ENCODE results near the gene BCAR3. TPM values are rescaled to one million over a fixed set of nuclear protein-coding genes. Genes with fewer than 3 reads are reported as not detected.

Gene BCAR3
- total RNA-seq, 1 donor, result 32.0 TPM

DNA sequence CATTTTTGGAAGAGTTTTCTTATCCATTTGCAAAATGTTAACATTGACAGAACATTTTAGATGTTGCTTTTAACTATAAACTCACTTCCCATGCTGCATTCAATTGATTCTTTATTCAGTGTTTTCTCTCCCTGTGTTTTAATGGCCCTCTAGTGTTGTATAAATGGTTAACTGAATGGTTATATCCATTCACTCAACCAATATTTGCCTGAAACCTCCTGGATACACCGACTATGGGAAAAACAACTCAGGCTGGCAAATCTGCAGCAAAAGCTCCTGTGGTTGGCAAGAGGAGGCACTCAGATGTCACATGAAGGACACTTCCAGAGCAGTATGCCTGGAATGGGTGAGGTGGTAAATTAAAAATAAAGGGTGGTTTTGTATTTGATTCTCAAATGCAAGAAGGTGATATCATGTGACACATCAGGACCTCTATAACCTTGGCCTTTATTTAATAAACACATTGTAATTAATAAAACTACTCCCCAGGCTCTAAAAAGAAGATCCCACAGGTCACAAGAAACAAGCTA, 107.6 kb downstream of the BCAR3 start:
- TF ChIP-seq, protein P1, sequence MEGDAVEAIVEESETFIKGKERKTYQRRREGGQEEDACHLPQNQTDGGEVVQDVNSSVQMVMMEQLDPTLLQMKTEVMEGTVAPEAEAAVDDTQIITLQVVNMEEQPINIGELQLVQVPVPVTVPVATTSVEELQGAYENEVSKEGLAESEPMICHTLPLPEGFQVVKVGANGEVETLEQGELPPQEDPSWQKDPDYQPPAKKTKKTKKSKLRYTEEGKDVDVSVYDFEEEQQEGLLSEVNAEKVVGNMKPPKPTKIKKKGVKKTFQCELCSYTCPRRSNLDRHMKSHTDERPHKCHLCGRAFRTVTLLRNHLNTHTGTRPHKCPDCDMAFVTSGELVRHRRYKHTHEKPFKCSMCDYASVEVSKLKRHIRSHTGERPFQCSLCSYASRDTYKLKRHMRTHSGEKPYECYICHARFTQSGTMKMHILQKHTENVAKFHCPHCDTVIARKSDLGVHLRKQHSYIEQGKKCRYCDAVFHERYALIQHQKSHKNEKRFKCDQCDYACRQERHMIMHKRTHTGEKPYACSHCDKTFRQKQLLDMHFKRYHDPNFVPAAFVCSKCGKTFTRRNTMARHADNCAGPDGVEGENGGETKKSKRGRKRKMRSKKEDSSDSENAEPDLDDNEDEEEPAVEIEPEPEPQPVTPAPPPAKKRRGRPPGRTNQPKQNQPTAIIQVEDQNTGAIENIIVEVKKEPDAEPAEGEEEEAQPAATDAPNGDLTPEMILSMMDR (IDR thresholded peaks at IDR 0.05; ENCODE audit: insufficient read depth, low read depth, low read length), result no peak
- no peak overlapping the region for H3K4me3 ChIP-seq (ENCODE audit: low read depth, low read length)
- no peak for DNase-seq (ENCODE audit: low read depth)

- H3K4me3 ChIP-seq (ENCODE audit: low read depth, low read length), result no peak overlapping the region
- DNase-seq (ENCODE audit: low read depth), result no peak
- TF ChIP-seq, protein P1 (IDR thresholded peaks at IDR 0.05; ENCODE audit: insufficient read depth, low read depth, low read length), result no peak
Observed at GRCh38 chr1:93571623-93572310, 109.9 kb downstream of the BCAR3 start.

- TF ChIP-seq, protein P1 (IDR thresholded peaks at IDR 0.05; ENCODE audit: insufficient read depth, low read depth, low read length), result no peak
- DNase-seq (ENCODE audit: low read depth), result no peak
- H3K4me3 ChIP-seq (ENCODE audit: low read depth, low read length), result no peak overlapping the region
Observed at GRCh38 chr1:93569489-93569888, 112.1 kb downstream of the BCAR3 start.

DNA sequence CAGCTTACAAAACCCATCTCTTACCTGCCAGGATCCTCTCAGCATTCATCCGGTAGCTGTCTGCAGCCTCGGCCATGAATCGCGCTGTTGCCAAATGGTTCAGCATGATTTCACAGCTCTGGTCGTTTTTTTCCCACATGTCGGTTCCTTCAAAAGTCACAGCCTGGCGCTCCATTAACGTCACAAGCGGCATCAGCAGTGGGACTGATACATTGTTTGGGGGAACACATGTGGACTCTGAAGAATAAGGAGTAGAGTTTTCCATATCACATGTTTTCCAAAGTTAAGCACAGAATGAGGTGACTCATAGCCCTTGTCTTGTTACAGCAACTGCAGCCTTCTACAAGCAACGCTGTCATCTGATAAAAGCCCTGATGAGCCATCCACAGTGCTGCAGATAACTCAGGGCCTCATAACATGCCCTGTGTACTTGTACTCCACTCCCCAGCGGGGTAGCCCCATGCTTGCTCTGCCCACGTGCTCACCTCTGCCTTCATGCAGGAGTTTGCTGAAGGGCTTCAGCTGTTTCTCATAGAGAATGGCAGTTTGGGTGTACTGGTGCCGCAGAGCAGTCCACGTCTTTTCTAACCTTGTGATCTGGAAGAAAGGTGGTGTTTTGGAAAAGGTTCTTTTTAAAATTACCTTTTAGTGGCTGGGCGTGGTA, 114.2 kb downstream of the BCAR3 start:
- TF ChIP-seq, protein P1 (IDR thresholded peaks at IDR 0.05; ENCODE audit: insufficient read depth, low read depth, low read length), result no peak
- peak; percentile 96 for DNase-seq (ENCODE audit: low read depth)
- H3K4me3 ChIP-seq (ENCODE audit: low read depth, low read length), result no peak overlapping the region

GRCh38 chr1:93566227-93566626, 115.4 kb downstream of the BCAR3 start:
- DNase-seq (ENCODE audit: low read depth), result no peak
- H3K4me3 ChIP-seq (ENCODE audit: low read depth, low read length), result no peak overlapping the region
- TF ChIP-seq, protein P1 (IDR thresholded peaks at IDR 0.05; ENCODE audit: insufficient read depth, low read depth, low read length), result no peak

- TF ChIP-seq, protein P1 (IDR thresholded peaks at IDR 0.05; ENCODE audit: insufficient read depth, low read depth, low read length), result no peak
- no peak overlapping the region for H3K4me3 ChIP-seq (ENCODE audit: low read depth, low read length)
- DNase-seq (ENCODE audit: low read depth), result no peak
Observed at GRCh38 chr1:93565496-93566206, 116.0 kb downstream of the BCAR3 start.
